Esophagus (tissue), 2 donors: Measurements from ENCODE around the gene BCL2L12. TPM values are rescaled to one million over a fixed set of nuclear protein-coding genes. Genes with fewer than 3 reads are reported as not detected.
"Not testable (repeated sequence)": the region's sequence is repeated elsewhere in the genome, so short reads cannot be mapped to it uniquely, and the experiment has no call there.

Source experiments
- H3K27ac ChIP-seq, 2 donors: one replicate each; pipeline ENCODE4 v1.5.1; 2013; ENCODE audit warnings: low read depth in 2 of 2, mild to moderate bottlenecking in 2 of 2, inconsistent platforms in 1 of 2, low read length in 1 of 2, moderate library complexity in 1 of 2
- H3K27me3 ChIP-seq, 2 donors: one replicate each; pipeline ENCODE4 v1.6.1; 2013; ENCODE audit warnings: low read length in 2 of 2, control low read depth in 1 of 2, mild to moderate bottlenecking in 1 of 2; ENCODE audit not compliant: insufficient read depth in 2 of 2, control insufficient read depth in 1 of 2
- H3K36me3 ChIP-seq, 2 donors: one replicate each; pipeline ENCODE4 v1.6.1; 2013; ENCODE audit warnings: low read length in 1 of 2; ENCODE audit not compliant: control insufficient read depth in 2 of 2, insufficient read depth in 2 of 2
- H3K4me1 ChIP-seq, 2 donors: one replicate each; pipeline ENCODE4 v1.6.1; 2013; ENCODE audit warnings: low read length in 1 of 2; ENCODE audit not compliant: control insufficient read depth in 2 of 2, insufficient read depth in 2 of 2
- H3K4me3 ChIP-seq, 2 donors: one replicate each; pipeline ENCODE4 v1.5.1; 2013; ENCODE audit warnings: low read length in 2 of 2, mild to moderate bottlenecking in 2 of 2, low read depth in 1 of 2, moderate library complexity in 1 of 2
- H3K9me3 ChIP-seq, 2 donors: one replicate each; pipeline ENCODE4 v1.6.1; 2013; ENCODE audit warnings: mild to moderate bottlenecking in 2 of 2, low read depth in 1 of 2, low read length in 1 of 2, moderate library complexity in 1 of 2; ENCODE audit not compliant: control insufficient read depth in 2 of 2, insufficient read depth in 1 of 2
- WGBS, 2 donors: extraction: QIAGEN DNeasy Blood & Tissue Kit; methylation state at CpG; one replicate each; pipeline ENCODE4 v1.1.7; 2013; 5-methylcytosine and 5-hydroxymethylcytosine counted together
- polyA plus RNA-seq, 2 donors: library from polyadenylated mRNA; stranded (reverse); fragments of 200-250 nt; gene quantifications; one replicate each; pipeline ENCODE4 v1.2.3, GENCODE V29; 2013
- donor health status: healthy with polysubstance abuse.
- donor health status: Bipolar disorder and iron deficiency.

BCL2L12 gene
- polyA plus RNA-seq, 2 donors: 10.0 to 21.4 TPM

- Histone ChIP-seq H3K27me3 (no peaks in the 10 kb centered on the region), H3K36me3 (no peaks in the 10 kb centered on the region), H3K4me3 (no peak overlapping the region), H3K27ac (no peak overlapping the region), H3K4me1 (no peaks in the 10 kb centered on the region), H3K9me3 (peaks cover 0 to 4% of the 10 kb centered on the region in 2 donors)
- 79 to 80% methylated on average over 6 of the region's 6 CpGs for WGBS, 2 donors
Measured at GRCh38 chr19:49718991-49719390, 53.3 kb downstream of the BCL2L12 start.

- H3K27me3 ChIP-seq, H3K9me3 ChIP-seq, H3K4me1 ChIP-seq, H3K36me3 ChIP-seq, H3K4me3 ChIP-seq, H3K27ac ChIP-seq: not testable (repeated sequence)
- 70 to 77% methylated on average over 22 of the region's 22 CpGs for WGBS, 2 donors
Measured at GRCh38 chr19:49719420-49719819, 53.7 kb downstream of the BCL2L12 start.

Other genes starting within 250 kb of the BCL2L12 start
- gene PTH2, start 242.5 kb upstream of the BCL2L12 start, polyA plus RNA-seq: not detected
- gene GFY, start 240.5 kb upstream of the BCL2L12 start, polyA plus RNA-seq: not detected
- gene SLC17A7, start 224.4 kb upstream of the BCL2L12 start, polyA plus RNA-seq: under 1 TPM; 0.28 to 0.29 TPM
- gene PIH1D1, start 214.1 kb upstream of the BCL2L12 start, polyA plus RNA-seq: 10 to 100 TPM; 63.5 to 65.3 TPM
- 10 to 100 TPM; 29.4 to 29.9 TPM for gene ALDH16A1, start 212.7 kb upstream of the BCL2L12 start, polyA plus RNA-seq
- gene FLT3LG, start 191.7 kb upstream of the BCL2L12 start, polyA plus RNA-seq: 1 to 10 TPM; 7.2 to 9.5 TPM
- gene RPL13A, start 178.3 kb upstream of the BCL2L12 start, polyA plus RNA-seq: 1,000 to 10,000 TPM; 1,631 to 2,695 TPM
- 1,000 to 10,000 TPM; 3,079 to 3,912 TPM for gene RPS11, start 169.5 kb upstream of the BCL2L12 start, polyA plus RNA-seq
- 10 to 100 TPM; 27.7 to 36.9 TPM for gene FCGRT, start 153.3 kb upstream of the BCL2L12 start, polyA plus RNA-seq
- 1 to 10 TPM; 4.2 to 7.8 TPM for gene RCN3, start 137.9 kb upstream of the BCL2L12 start, polyA plus RNA-seq
- gene NOSIP, start 85.4 kb upstream of the BCL2L12 start, polyA plus RNA-seq: 10 to 100 TPM; 57.9 to 61.8 TPM
- gene PRRG2, start 84.6 kb upstream of the BCL2L12 start, polyA plus RNA-seq: 10 to 100 TPM; 10.1 to 12.7 TPM
- 10 to 100 TPM in 1 of 2 donors, 1 to 10 TPM in 1; 4.8 to 11.2 TPM for gene PRR12, start 74.8 kb upstream of the BCL2L12 start, polyA plus RNA-seq
- gene RRAS, start 25.8 kb upstream of the BCL2L12 start, polyA plus RNA-seq: 10 to 100 TPM; 45.1 to 46.0 TPM
- gene SCAF1, start 23.7 kb upstream of the BCL2L12 start, polyA plus RNA-seq: 10 to 100 TPM; 16.9 to 26.7 TPM
- gene IRF3, start 76 bp upstream of the BCL2L12 start, polyA plus RNA-seq: 10 to 100 TPM; 49.2 to 75.0 TPM
- gene PRMT1, start 11.3 kb downstream of the BCL2L12 start, polyA plus RNA-seq: 100 to 1,000 TPM in 1 of 2 donors, 10 to 100 TPM in 1; 72.5 to 146 TPM
- gene ADM5, start 23.7 kb downstream of the BCL2L12 start, polyA plus RNA-seq: 1 to 10 TPM; 1.6 to 2.0 TPM
- 1 to 10 TPM; 1.8 to 4.1 TPM for gene CPT1C, start 25.2 kb downstream of the BCL2L12 start, polyA plus RNA-seq
- under 1 TPM; 0.06 to 0.55 TPM for gene TSKS, start 97.4 kb downstream of the BCL2L12 start, polyA plus RNA-seq
- 10 to 100 TPM; 37.4 to 40.7 TPM for gene AP2A1, start 101.1 kb downstream of the BCL2L12 start, polyA plus RNA-seq
- 10 to 100 TPM; 11.3 to 12.1 TPM for gene FUZ, start 147.4 kb downstream of the BCL2L12 start, polyA plus RNA-seq
- 10 to 100 TPM; 27.7 to 54.9 TPM for gene MED25, start 152.4 kb downstream of the BCL2L12 start, polyA plus RNA-seq
- gene PTOV1, start 185.2 kb downstream of the BCL2L12 start, polyA plus RNA-seq: 10 to 100 TPM; 59.1 to 92.8 TPM
- gene PNKP, start 201.6 kb downstream of the BCL2L12 start, polyA plus RNA-seq: 10 to 100 TPM; 27.5 to 65.1 TPM
- gene AKT1S1, start 211.4 kb downstream of the BCL2L12 start, polyA plus RNA-seq: 10 to 100 TPM; 33.8 to 46.9 TPM
- 10 to 100 TPM; 21.8 to 32.6 TPM for gene TBC1D17, start 211.8 kb downstream of the BCL2L12 start, polyA plus RNA-seq
- under 1 TPM; 0.18 to 0.45 TPM for gene IL4I1, start 231.0 kb downstream of the BCL2L12 start, polyA plus RNA-seq